Measurements from ENCODE around the gene PPP1R16B.
"Not testable (repeated sequence)": the region's sequence is repeated elsewhere in the genome, so short reads cannot be mapped to it uniquely, and the experiment has no call there.

DNA sequence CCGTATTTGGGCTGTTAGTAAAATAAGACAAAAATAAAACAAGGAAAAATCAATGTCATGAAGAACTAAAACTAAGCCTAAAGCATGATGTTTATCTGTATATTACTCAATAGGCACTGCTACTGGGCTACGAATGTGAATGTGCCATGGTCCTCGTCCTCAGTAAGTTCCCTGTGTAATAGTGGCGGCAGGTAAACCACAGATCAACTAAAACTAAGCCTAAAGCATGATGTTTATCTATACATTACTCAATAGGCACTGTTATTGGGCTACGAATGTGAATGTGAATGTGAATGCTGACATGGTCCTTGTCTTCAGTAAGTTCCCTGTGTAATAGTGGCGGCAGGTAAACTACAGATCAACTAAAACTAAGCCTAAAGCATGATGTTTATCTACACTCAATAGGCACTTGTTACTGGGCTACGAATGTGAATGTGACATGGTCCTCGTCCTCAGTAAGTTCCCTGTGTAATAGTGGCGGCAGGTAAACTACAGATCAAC lies 154.7 kb downstream of the PPP1R16B start:
- TF ChIP-seq, protein P1, sequence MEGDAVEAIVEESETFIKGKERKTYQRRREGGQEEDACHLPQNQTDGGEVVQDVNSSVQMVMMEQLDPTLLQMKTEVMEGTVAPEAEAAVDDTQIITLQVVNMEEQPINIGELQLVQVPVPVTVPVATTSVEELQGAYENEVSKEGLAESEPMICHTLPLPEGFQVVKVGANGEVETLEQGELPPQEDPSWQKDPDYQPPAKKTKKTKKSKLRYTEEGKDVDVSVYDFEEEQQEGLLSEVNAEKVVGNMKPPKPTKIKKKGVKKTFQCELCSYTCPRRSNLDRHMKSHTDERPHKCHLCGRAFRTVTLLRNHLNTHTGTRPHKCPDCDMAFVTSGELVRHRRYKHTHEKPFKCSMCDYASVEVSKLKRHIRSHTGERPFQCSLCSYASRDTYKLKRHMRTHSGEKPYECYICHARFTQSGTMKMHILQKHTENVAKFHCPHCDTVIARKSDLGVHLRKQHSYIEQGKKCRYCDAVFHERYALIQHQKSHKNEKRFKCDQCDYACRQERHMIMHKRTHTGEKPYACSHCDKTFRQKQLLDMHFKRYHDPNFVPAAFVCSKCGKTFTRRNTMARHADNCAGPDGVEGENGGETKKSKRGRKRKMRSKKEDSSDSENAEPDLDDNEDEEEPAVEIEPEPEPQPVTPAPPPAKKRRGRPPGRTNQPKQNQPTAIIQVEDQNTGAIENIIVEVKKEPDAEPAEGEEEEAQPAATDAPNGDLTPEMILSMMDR (IDR thresholded peaks at IDR 0.05) = not testable (repeated sequence)
- TF ChIP-seq POLR2A (IDR thresholded peaks at IDR 0.05) = not testable (repeated sequence)
